PC-3 (cell line): Measurements from ENCODE around the gene NOVA1. TPM values are rescaled to one million over a fixed set of nuclear protein-coding genes. Genes with fewer than 3 reads are reported as not detected.

ENCODE experiments used
- ATAC-seq: fragments of 200-7000 bp; cut with Tn5 transposase; 2 replicates; pipeline ENCODE4 v1.9.1; 2020; ENCODE audit warnings: mild to moderate bottlenecking, moderate library complexity
- BruUV-seq: library from RNA; stranded (reverse); fragments of 400-500 nt; replicated peaks from 2 replicates; lab custom pipeline; 2021; lab: Mats Ljungman, UMichigan
- CTCF ChIA-PET: fragments of 300-600 bp; sonication (Branson Sonifier 250); formaldehyde crosslinking; loops from one replicate; lab custom pipeline; 2022; ENCODE audit warnings: antibody characterized with exemption; lab: Charles Lee
- POLR2A ChIA-PET: fragments of 300-600 bp; sonication (Branson Sonifier 250); formaldehyde crosslinking; loops from one replicate; lab custom pipeline; 2022; ENCODE audit warnings: antibody characterized with exemption; ENCODE audit not compliant: unreplicated experiment; lab: Charles Lee
- DNase-seq: peaks from one replicate; pipeline ENCODE4 v3.0.0-alpha.2; 2015
- H2AFZ ChIP-seq: fragments of 300-600 bp; sonication (generic); 2 replicates; pipeline ENCODE4 v1.6.0; 2016; ENCODE audit warnings: antibody characterized with exemption, low read length
- H3F3A ChIP-seq: fragments of 300-600 bp; sonication (generic); one replicate; pipeline ENCODE4 v1.6.0; 2017; ENCODE audit warnings: antibody characterized with exemption, low read length, control low read depth, mild to moderate bottlenecking; ENCODE audit not compliant: unreplicated experiment
- H3K27ac ChIP-seq: fragments of 300-600 bp; sonication (generic); 2 replicates; pipeline ENCODE4 v1.5.1; 2016; ENCODE audit warnings: mild to moderate bottlenecking, low read length
- H3K27me3 ChIP-seq: fragments of 300-600 bp; sonication (generic); 2 replicates; pipeline ENCODE4 v1.6.1; 2016; ENCODE audit warnings: low read length, mixed read lengths
- H3K36me3 ChIP-seq: fragments of 300-600 bp; sonication (generic); 2 replicates; pipeline ENCODE4 v1.6.1; 2016; ENCODE audit warnings: low read depth, mixed run types, low read length, mixed read lengths
- H3K4me1 ChIP-seq: fragments of 300-600 bp; sonication (generic); 2 replicates; pipeline ENCODE4 v1.5.1; 2016; ENCODE audit warnings: low read length; ENCODE audit not compliant: insufficient read depth
- H3K4me2 ChIP-seq: fragments of 300-600 bp; sonication (generic); 2 replicates; pipeline ENCODE4 v1.6.0; 2016; ENCODE audit warnings: low read length
- H3K4me3 ChIP-seq: fragments of 300-600 bp; sonication (generic); 2 replicates; pipeline ENCODE4 v1.5.1; 2016; ENCODE audit warnings: mild to moderate bottlenecking, low read length, mixed read lengths
- H3K79me2 ChIP-seq: fragments of 300-600 bp; sonication (generic); 2 replicates; pipeline ENCODE4 v1.6.1; 2017; ENCODE audit warnings: low read length, mixed read lengths
- H3K9ac ChIP-seq: fragments of 300-600 bp; sonication (generic); 2 replicates; pipeline ENCODE4 v1.6.0; 2016; ENCODE audit warnings: mild to moderate bottlenecking, low read length
- H3K9me2 ChIP-seq: fragments of 300-600 bp; sonication (generic); replicated peaks from 2 replicates; pipeline ENCODE4 v1.6.1; 2016; ENCODE audit warnings: mixed run types, low read length, mixed read lengths
- H3K9me3 ChIP-seq: fragments of 300-600 bp; sonication (generic); 2 replicates; pipeline ENCODE4 v1.6.1; 2016; ENCODE audit warnings: low read length, mixed read lengths
- H4K20me1 ChIP-seq: fragments of 300-600 bp; sonication (generic); 2 replicates; pipeline ENCODE4 v1.6.1; 2016; ENCODE audit warnings: low read length, mixed read lengths
- CTCF ChIP-seq: fragments of 300-600 bp; sonication (generic); conservative IDR thresholded peaks from 2 replicates; pipeline ENCODE4 v1.5.1; 2017; ENCODE audit warnings: antibody characterized with exemption, low read depth, mild to moderate bottlenecking, low read length
- EZH2 ChIP-seq: fragments of 300-600 bp; sonication (generic); IDR thresholded peaks from one replicate; pipeline ENCODE4 v1.6.1; 2017; ENCODE audit warnings: antibody characterized with exemption, mild to moderate bottlenecking, low read length; ENCODE audit not compliant: unreplicated experiment
- EZH2phosphoT487 ChIP-seq: fragments of 300-600 bp; sonication (generic); IDR thresholded peaks from 2 replicates; pipeline ENCODE4 v1.6.1; 2018; ENCODE audit warnings: mild to moderate bottlenecking, antibody characterized with exemption, low read length, borderline replicate concordance
- intact Hi-C: fragments of 100-400 bp; cut with micrococcal nuclease; formaldehyde crosslinking; loops from 2 replicates; pipeline ENCODE4 v1.9.0; 2023
- total RNA-seq: library from RNA; depleted of rRNA; stranded (reverse); fragments of >200 nt; gene quantifications from 2 replicates; pipeline ENCODE4 v1.2.3, GENCODE V29; 2014

NOVA1 gene
- total RNA-seq, 1 experiment from 2014 or later, result 1.1 TPM

DNA sequence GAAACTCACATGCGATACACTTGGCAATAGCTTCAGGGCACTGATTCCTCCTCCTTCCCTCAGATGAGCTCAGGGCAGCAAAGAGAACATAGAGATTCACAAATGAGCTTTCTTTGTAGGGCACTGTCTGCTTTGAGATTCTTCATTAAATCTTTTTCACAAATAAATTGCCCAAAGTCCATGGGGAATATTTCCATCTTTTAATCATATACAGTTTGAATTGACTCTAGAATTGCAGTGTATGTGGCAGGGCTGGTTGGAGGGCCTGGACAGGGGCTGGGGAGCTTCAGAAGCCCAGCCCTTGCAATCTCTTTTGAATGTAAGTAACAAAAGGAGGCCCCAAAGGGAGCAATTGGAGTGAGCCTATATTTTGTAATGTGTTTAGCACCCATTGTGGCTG, 197.5 kb downstream of the NOVA1 start:
- intact Hi-C loops, result no loop called here
- Histone ChIP-seq H3K4me3 (no peak overlapping the region), H3F3A (no peaks in the 10 kb centered on the region), H3K4me1 (no peaks in the 10 kb centered on the region), H3K79me2 (no peaks in the 10 kb centered on the region), H3K9me2 (no peaks in the 10 kb centered on the region), H3K27ac (no peak overlapping the region), H3K4me2 (no peak overlapping the region), H3K9ac (no peak overlapping the region), H2AFZ (no peak overlapping the region), H3K36me3 (no peaks in the 10 kb centered on the region), H4K20me1 (no peaks in the 10 kb centered on the region), H3K9me3 (no peaks in the 10 kb centered on the region), H3K27me3 (no peaks in the 10 kb centered on the region)
- no peak for DNase-seq
- BruUV-seq, result no TSS peak
- no peak for ATAC-seq
- ChIA-PET POLR2A (no interaction called here), CTCF (no interaction called here)
- TF ChIP-seq CTCF, result no peak
- no peak for TF ChIP-seq EZH2phosphoT487
- no peak for TF ChIP-seq EZH2

DNA sequence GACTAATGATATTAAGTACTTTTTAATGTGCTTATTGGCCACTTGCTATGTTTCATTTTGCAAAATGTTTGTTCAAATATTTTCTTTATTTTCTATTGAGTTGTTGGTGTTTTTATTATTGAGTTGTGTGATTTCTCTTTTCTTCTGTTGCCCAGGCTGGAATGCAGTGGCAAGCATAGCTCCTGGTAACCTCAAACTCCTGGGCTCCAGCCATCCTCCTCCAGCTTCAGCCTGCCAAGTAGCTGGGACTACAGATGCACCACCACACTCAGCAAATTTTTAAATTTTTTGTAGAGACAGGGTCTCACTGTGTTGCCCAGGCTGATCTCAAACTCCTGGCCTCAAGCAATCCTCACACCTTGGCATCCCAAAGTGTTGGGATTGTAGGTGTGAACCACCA, 199.2 kb downstream of the NOVA1 start:
- no peaks in the 10 kb centered on the region for H3K9me2 ChIP-seq
- no peaks in the 10 kb centered on the region for H4K20me1 ChIP-seq
- H3K9ac ChIP-seq, result no peak overlapping the region
- no peak for TF ChIP-seq EZH2phosphoT487
- no peak for TF ChIP-seq EZH2
- TF ChIP-seq CTCF, result no peak
- no peak overlapping the region for H3K27ac ChIP-seq
- no peak overlapping the region for H3K4me2 ChIP-seq
- H3K27me3 ChIP-seq, result no peaks in the 10 kb centered on the region
- no peaks in the 10 kb centered on the region for H3K9me3 ChIP-seq
- no peak overlapping the region for H3K4me3 ChIP-seq
- no peaks in the 10 kb centered on the region for H3F3A ChIP-seq
- POLR2A ChIA-PET, result no interaction called here
- no peaks in the 10 kb centered on the region for H3K79me2 ChIP-seq
- no TSS peak for BruUV-seq
- DNase-seq (no peak), ATAC-seq (no peak)
- H3K36me3 ChIP-seq, result no peaks in the 10 kb centered on the region
- intact Hi-C loops, result loop anchor here (5.0 kb wide), 1 partner anchor 269 kb away; no protein-coding TSS in a partner anchor
- no peak overlapping the region for H2AFZ ChIP-seq
- H3K4me1 ChIP-seq, result no peaks in the 10 kb centered on the region
- CTCF ChIA-PET, result no interaction called here
